IMR-90 (cell line): ENCODE results near the gene NELL2.

Experiments
- CHD1 ChIP-seq: IDR thresholded peaks from 2 replicates; pipeline ENCODE4 v1.6.1; 2012; ENCODE audit warnings: low read depth, low read length, improper control_type of control experiment
- CTCF ChIP-seq: conservative IDR thresholded peaks from 2 replicates; pipeline ENCODE4 v1.5.1; 2012; ENCODE audit warnings: mild to moderate bottlenecking, low read depth, low read length, improper control_type of control experiment
- FOS ChIP-seq: fragments of 150-350 bp; IDR thresholded peaks from 2 replicates; pipeline ENCODE4 v1.6.1; 2016; ENCODE audit warnings: low read depth, low read length
- POLR2A ChIP-seq: IDR thresholded peaks from 2 replicates; pipeline ENCODE4 v1.6.1; 2012; ENCODE audit warnings: mild to moderate bottlenecking, low read depth, low read length
- SMC3 ChIP-seq: fragments of 150-350 bp; IDR thresholded peaks from 2 replicates; pipeline ENCODE4 v1.6.1; 2016; ENCODE audit warnings: low read depth, mild to moderate bottlenecking, antibody characterized with exemption, low read length, moderate library complexity
- TF ChIP-seq, protein P1 (sequence below): fragments of 150-350 bp; IDR thresholded peaks from 2 replicates; pipeline ENCODE4 v1.6.1; 2017; ENCODE audit warnings: mild to moderate bottlenecking, antibody characterized with exemption, low read length, low read depth

DNA sequence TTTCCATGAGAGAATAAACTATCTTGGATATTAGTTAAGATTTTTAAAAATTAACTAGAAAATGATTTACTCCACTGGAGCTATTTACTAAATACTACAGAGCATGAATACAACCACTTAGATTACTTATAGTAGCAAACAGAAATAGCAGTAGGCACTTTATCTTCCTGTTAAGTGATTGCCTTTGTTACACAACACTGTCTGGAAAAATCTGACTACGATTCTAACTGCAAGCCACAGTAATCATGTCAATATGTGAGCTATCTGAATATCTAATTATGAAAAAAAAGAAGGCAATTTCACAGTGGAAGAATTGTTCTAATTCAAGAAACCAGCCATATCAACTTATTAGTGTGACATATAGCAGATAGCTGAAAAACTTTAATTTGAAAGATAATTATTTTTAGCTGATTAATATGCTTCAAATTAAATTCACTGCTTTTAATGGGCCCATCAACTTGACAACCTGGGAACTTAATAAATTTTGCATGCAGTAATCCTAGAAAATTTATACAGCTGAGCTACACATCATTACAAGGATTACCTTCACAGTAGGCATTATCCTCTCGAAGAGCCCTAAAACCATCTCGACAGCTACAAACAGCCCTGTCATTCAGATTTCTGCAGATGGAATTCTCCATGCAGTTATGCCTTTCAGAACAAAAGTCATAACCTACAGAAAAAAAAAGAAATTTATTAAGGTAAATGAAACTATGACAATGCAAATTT is 172.8 kb downstream of the NELL2 start:
- TF ChIP-seq CTCF: no peak
- no peak for TF ChIP-seq POLR2A
- no peak for TF ChIP-seq SMC3
- TF ChIP-seq FOS: no peak
- TF ChIP-seq CHD1: no peak
- TF ChIP-seq, protein P1, sequence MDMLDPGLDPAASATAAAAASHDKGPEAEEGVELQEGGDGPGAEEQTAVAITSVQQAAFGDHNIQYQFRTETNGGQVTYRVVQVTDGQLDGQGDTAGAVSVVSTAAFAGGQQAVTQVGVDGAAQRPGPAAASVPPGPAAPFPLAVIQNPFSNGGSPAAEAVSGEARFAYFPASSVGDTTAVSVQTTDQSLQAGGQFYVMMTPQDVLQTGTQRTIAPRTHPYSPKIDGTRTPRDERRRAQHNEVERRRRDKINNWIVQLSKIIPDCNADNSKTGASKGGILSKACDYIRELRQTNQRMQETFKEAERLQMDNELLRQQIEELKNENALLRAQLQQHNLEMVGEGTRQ: no peak
